ENCODE measurements around the gene SHANK3. TPM values are rescaled to one million over a fixed set of nuclear protein-coding genes. Genes with fewer than 3 reads are reported as not detected.

The SHANK3 gene
- total and polyA plus RNA-seq, 2 of the 4 experiments (the other 2 are of a cell fraction), result 0.18 to 1.5 TPM

GRCh38 chr22:50671641-50672040, 982 bp upstream of the SHANK3 start:
- peaks cover 8% of the 10 kb centered on the region for H3K9me1 ChIP-seq (ENCODE audit: insufficient read depth, low read length)
- H3K18ac ChIP-seq (ENCODE audit: low read depth, low read length), result no peak overlapping the region
- WGBS, 2 experiments (ENCODE audit: extremely low coverage in 2 of 2, insufficient read length in 1 of 2), result no CpG with 5 or more reads among the region's 11 CpGs
- no peak overlapping the region for H4K8ac ChIP-seq (ENCODE audit: low read depth in 2 of 2, low read length in 2 of 2)
- intact Hi-C loops (cut with micrococcal nuclease), result no loop called here
- no peak overlapping the region for H3K9ac ChIP-seq (ENCODE audit: low read depth, low read length)
- no TSS peak for BruUV-seq (replicated peaks)
- H4K91ac ChIP-seq (ENCODE audit: insufficient read depth, low read depth, low read length), result no peak overlapping the region
- dilution Hi-C loops (cut with HindIII; ENCODE audit: low sequenced_read_pairs, unreplicated experiment), result no loop called here
- no peak overlapping the region for H2BK5ac ChIP-seq (ENCODE audit: low read depth, low read length, poor library complexity, severe bottlenecking)
- peaks cover 51% of the 10 kb centered on the region for H3K27me3 ChIP-seq (ENCODE audit: control insufficient read depth, insufficient read depth, low read length)
- no peaks in the 10 kb centered on the region for H3K79me1 ChIP-seq (ENCODE audit: low read depth in 1 of 2, low read length in 2 of 2)
- no peak for DNase-seq
- no peaks in the 10 kb centered on the region for H3K36me3 ChIP-seq (ENCODE audit: control insufficient read depth, insufficient read depth, low read length)
- no peak overlapping the region for H2BK120ac ChIP-seq (ENCODE audit: low read depth, low read length)
- no peak for ATAC-seq (ENCODE audit: low read depth)
- no peak overlapping the region for H3K23ac ChIP-seq (ENCODE audit: low read depth, low read length)
- no peak overlapping the region for H3K14ac ChIP-seq (replicated peaks; ENCODE audit: low read depth, low read length)
- no peak overlapping the region for H4K5ac ChIP-seq (ENCODE audit: low read depth, low read length)
- no peak overlapping the region for H2AK9ac ChIP-seq (replicated peaks; ENCODE audit: low read depth, low read length, poor library complexity)
- H3K56ac ChIP-seq (ENCODE audit: extremely low read depth, insufficient read depth, low read length), result no peak overlapping the region
- H3K27ac ChIP-seq (ENCODE audit: insufficient read depth, low read length), result no peak overlapping the region
- H2AK5ac ChIP-seq (ENCODE audit: low read depth, low read length), result no peak overlapping the region
- TF ChIP-seq USF2 (IDR thresholded peaks at IDR 0.05; ENCODE audit: low read depth, low read length) (no peak), MXI1 (IDR thresholded peaks at IDR 0.05; ENCODE audit: borderline replicate concordance, low read depth, low read length) (no peak), ELK1 (IDR thresholded peaks at IDR 0.05; ENCODE audit: borderline replicate concordance, low read depth, low read length) (no peak), RCOR1 (IDR thresholded peaks at IDR 0.05; ENCODE audit: insufficient replicate concordance, low read length) (no peak)
- no peak overlapping the region for H2BK20ac ChIP-seq (ENCODE audit: low read depth, low read length)
- no peaks in the 10 kb centered on the region; the same call in 1 of the 2 replicates for H3K9me3 ChIP-seq (ENCODE audit: control insufficient read depth, insufficient read depth, low read length)
- ChIA-PET CTCF (no interaction called here), POLR2A (ENCODE audit: unreplicated experiment) (no interaction called here)
- no peak overlapping the region for H2AFZ ChIP-seq (replicated peaks; ENCODE audit: low read length, poor library complexity)
- H3K4ac ChIP-seq (ENCODE audit: low read depth, low read length), result no peak overlapping the region
- H3K4me3 ChIP-seq (ENCODE audit: insufficient read depth, low read depth, low read length), result no peak overlapping the region
- no peaks in the 10 kb centered on the region; the same call in 1 of the 2 replicates for H4K20me1 ChIP-seq (ENCODE audit: insufficient read depth, low read length)
- no peaks in the 10 kb centered on the region; the same call in 1 of the 2 replicates for H3K4me1 ChIP-seq (ENCODE audit: control insufficient read depth, insufficient read depth, low read length)
- H2BK15ac ChIP-seq (ENCODE audit: low read depth, low read length), result no peak overlapping the region
- no peak overlapping the region for H3K4me2 ChIP-seq (ENCODE audit: low read depth, low read length)
- in situ Hi-C loops (cut with MboI; ENCODE audit: low sequenced_read_pairs), result no loop called here

Data from IMR-90 (cell line).